A673 (cell line): ENCODE results near the gene DAPK1. TPM values are rescaled to one million over a fixed set of nuclear protein-coding genes. Genes with fewer than 3 reads are reported as not detected.
A peak's percentile ranks its signal among the peaks of the same experiment; 100 is the strongest.

ENCODE experiments used
- BruUV-seq: library from RNA; stranded (reverse); fragments of 400-500 nt; replicated peaks from 2 replicates; lab custom pipeline; 2021; lab: Mats Ljungman, UMichigan
- CTCF ChIA-PET: fragments of 300-600 bp; sonication (Branson Sonifier 250); formaldehyde crosslinking; loops from one replicate; lab custom pipeline; 2022; ENCODE audit warnings: antibody characterized with exemption; lab: Charles Lee
- POLR2A ChIA-PET: fragments of 300-600 bp; sonication (Branson Sonifier 250); formaldehyde crosslinking; loops from one replicate; lab custom pipeline; 2022; ENCODE audit warnings: antibody characterized with exemption; ENCODE audit not compliant: low non-redundant PET; lab: Charles Lee
- DNase-seq: peaks from one replicate; pipeline ENCODE4 v3.0.0-alpha.2; 2015; ENCODE audit warnings: low spot score
- H3K27ac ChIP-seq: fragments of 200-600 bp; sonication (generic); 2 replicates; pipeline ENCODE4 v1.5.1; 2016; ENCODE audit warnings: mixed run types, low read depth, mild to moderate bottlenecking, mixed read lengths, antibody characterized with exemption, low read length; ENCODE audit not compliant: poor library complexity, severe bottlenecking
- H3K27me3 ChIP-seq: fragments of 200-600 bp; sonication (generic); replicated peaks from 2 replicates; pipeline ENCODE4 v1.6.1; 2017; ENCODE audit warnings: mixed run types, low read depth, mild to moderate bottlenecking, mixed read lengths, antibody characterized with exemption, low read length; ENCODE audit not compliant: insufficient read depth, poor library complexity
- H3K36me3 ChIP-seq: fragments of 200-600 bp; sonication (generic); 2 replicates; pipeline ENCODE4 v1.6.1; 2016; ENCODE audit warnings: mixed run types, mild to moderate bottlenecking, mixed read lengths, antibody characterized with exemption, low read length; ENCODE audit not compliant: insufficient read depth, poor library complexity, severe bottlenecking
- H3K4me1 ChIP-seq: fragments of 200-600 bp; sonication (generic); 2 replicates; pipeline ENCODE4 v1.6.1; 2017; ENCODE audit warnings: mixed run types, mild to moderate bottlenecking, mixed read lengths, antibody characterized with exemption, low read length; ENCODE audit not compliant: insufficient read depth, poor library complexity, severe bottlenecking
- H3K4me3 ChIP-seq: fragments of 200-600 bp; sonication (generic); 2 replicates; pipeline ENCODE4 v1.5.1; 2016; ENCODE audit warnings: low read depth, mixed run types, mild to moderate bottlenecking, mixed read lengths, low read length; ENCODE audit not compliant: poor library complexity, severe bottlenecking
- H3K9me3 ChIP-seq: fragments of 200-600 bp; sonication (generic); 2 replicates; pipeline ENCODE4 v1.6.1; 2016; ENCODE audit warnings: mixed run types, low read depth, mild to moderate bottlenecking, mixed read lengths, antibody characterized with exemption, low read length; ENCODE audit not compliant: poor library complexity, severe bottlenecking
- CTCF ChIP-seq: fragments of 300-800, 200-600 bp; sonication (generic); conservative IDR thresholded peaks from 2 replicates; pipeline ENCODE4 v1.5.1; 2017; ENCODE audit warnings: low read depth, mild to moderate bottlenecking, antibody characterized with exemption, low read length, moderate library complexity, mixed read lengths
- EZH2 ChIP-seq: fragments of 200-600 bp; sonication (generic); IDR thresholded peaks from 2 replicates; pipeline ENCODE4 v1.6.1; 2017; ENCODE audit warnings: borderline replicate concordance, low read depth, mild to moderate bottlenecking, mixed read lengths, antibody characterized with exemption, low read length; ENCODE audit not compliant: poor library complexity, severe bottlenecking
- intact Hi-C: fragments of 100-400 bp; cut with micrococcal nuclease; formaldehyde crosslinking; loops from one replicate; pipeline ENCODE4 v1.10.0; 2022; ENCODE audit not compliant: unreplicated experiment
- total RNA-seq: library from RNA; stranded (reverse); gene quantifications from 2 replicates; pipeline ENCODE4 v1.2.3, GENCODE V29; 2021

DAPK1 gene
- total RNA-seq, 1 experiment from 2014 or later: 380 TPM

- DNase-seq: no peak
- intact Hi-C loops: no loop called here
- H3K27ac ChIP-seq: peak overlapping the region; percentile 72
- TF ChIP-seq CTCF (no peak), EZH2 (no peak)
- POLR2A ChIA-PET: no interaction called here
- no peaks in the 10 kb centered on the region for H3K27me3 ChIP-seq
- no peaks in the 10 kb centered on the region for H3K9me3 ChIP-seq
- CTCF ChIA-PET: no interaction called here
- H3K4me3 ChIP-seq: no peak overlapping the region
- peaks cover 53% of the 10 kb centered on the region for H3K36me3 ChIP-seq
- no TSS peak for BruUV-seq
- H3K4me1 ChIP-seq: peaks cover 74% of the 10 kb centered on the region
Measured at GRCh38 chr9:87520172-87520683, 22.6 kb downstream of the DAPK1 start.

GRCh38 chr9:87521834-87522233 lies 24.2 kb downstream of the DAPK1 start:
- H3K4me3 ChIP-seq: no peak overlapping the region
- ChIA-PET POLR2A (no interaction called here), CTCF (no interaction called here)
- no peaks in the 10 kb centered on the region for H3K9me3 ChIP-seq
- no peak for DNase-seq
- TF ChIP-seq EZH2 (no peak), CTCF (no peak)
- peaks cover 70% of the 10 kb centered on the region for H3K4me1 ChIP-seq
- peaks cover 54% of the 10 kb centered on the region for H3K36me3 ChIP-seq
- intact Hi-C loops: no loop called here
- H3K27me3 ChIP-seq: no peaks in the 10 kb centered on the region
- no TSS peak for BruUV-seq
- H3K27ac ChIP-seq: no peak overlapping the region

- no peaks in the 10 kb centered on the region for H3K27me3 ChIP-seq
- CTCF ChIA-PET: no interaction called here
- peaks cover 61% of the 10 kb centered on the region for H3K4me1 ChIP-seq
- peaks cover 64% of the 10 kb centered on the region for H3K36me3 ChIP-seq
- peak overlapping the region; percentile 66 for H3K27ac ChIP-seq
- no peak for TF ChIP-seq EZH2
- TF ChIP-seq CTCF: no peak
- H3K4me3 ChIP-seq: no peak overlapping the region
- BruUV-seq: no TSS peak
- POLR2A ChIA-PET: no interaction called here
- intact Hi-C loops: no loop called here
- H3K9me3 ChIP-seq: no peaks in the 10 kb centered on the region
- no peak for DNase-seq
Measured at GRCh38 chr9:87524061-87524460, 26.4 kb downstream of the DAPK1 start.
